Measurements from ENCODE around the gene MAP2K6. TPM values are rescaled to one million over a fixed set of nuclear protein-coding genes. Genes with fewer than 3 reads are reported as not detected.

MAP2K6 gene
- polyA plus RNA-seq (2013, experiment 1 of 2; ENCODE audit: insufficient read length): 3.1 TPM
- polyA plus RNA-seq (2013, experiment 2 of 2; ENCODE audit: insufficient read length): 3.1 TPM

DNA sequence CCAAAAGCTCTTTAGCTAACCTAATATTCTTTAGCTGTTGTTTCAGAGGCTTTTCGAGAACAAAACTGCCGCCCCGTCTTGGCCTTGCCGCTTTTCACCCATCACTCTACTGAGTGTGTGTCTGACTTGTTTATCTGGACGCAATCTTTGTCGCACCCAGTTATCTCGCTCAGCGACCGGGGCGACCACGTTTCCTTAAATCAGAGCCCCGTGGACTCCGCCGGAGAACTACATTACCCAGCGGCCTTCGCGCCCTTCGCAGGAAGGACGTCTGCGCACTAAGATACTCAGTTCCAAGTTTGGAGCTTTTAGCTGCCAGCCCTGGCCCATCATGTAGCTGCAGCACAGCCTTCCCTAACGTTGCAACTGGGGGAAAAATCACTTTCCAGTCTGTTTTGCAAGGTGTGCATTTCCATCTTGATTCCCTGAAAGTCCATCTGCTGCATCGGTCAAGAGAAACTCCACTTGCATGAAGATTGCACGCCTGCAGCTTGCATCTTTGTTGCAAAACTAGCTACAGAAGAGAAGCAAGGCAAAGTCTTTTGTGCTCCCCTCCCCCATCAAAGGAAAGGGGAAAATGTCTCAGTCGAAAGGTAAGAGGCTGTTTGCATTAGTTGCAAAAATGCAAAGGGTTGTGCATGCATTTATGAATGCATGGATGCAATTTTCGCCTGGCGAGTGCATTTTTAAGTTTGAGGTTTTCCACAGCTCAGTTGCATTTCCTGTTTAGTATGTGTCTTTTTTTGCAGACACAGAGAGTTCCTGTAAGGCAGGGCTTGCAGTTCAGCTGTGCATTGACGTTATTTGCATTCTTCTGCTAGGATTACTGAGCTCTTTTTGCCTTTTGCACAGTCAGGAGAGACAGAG is at the start of gene MAP2K6:
TSS of gene MAP2K6 (plus strand) at position 290 of the 867 bp plus-strand sequence. CDS start at position 578, 288 bp downstream.
- DNase-seq: peak; percentile 68

DNA sequence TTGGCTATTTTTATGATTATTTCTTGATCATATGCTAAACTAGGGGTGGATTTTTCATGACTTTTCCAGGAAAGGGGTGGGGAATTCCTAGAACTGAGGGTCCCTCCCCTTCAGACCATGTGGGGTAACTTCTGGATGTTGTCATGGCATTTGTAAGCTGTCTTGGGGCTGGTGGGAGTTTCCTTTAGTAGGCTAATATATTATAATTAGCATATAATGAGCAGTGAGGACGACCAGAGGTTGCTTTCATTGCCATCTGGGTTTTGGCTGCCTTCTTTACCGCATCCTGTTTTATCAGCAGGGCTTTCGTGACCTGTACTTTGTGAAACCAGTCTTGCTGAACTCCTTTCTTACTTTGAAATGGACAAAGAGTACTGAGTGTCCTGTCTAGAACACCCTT is 47.2 kb upstream of the MAP2K6 start:
- no peak for DNase-seq

- DNase-seq: no peak
Observed at GRCh38 chr17:69373069-69373468, 41.4 kb upstream of the MAP2K6 start.

DNA sequence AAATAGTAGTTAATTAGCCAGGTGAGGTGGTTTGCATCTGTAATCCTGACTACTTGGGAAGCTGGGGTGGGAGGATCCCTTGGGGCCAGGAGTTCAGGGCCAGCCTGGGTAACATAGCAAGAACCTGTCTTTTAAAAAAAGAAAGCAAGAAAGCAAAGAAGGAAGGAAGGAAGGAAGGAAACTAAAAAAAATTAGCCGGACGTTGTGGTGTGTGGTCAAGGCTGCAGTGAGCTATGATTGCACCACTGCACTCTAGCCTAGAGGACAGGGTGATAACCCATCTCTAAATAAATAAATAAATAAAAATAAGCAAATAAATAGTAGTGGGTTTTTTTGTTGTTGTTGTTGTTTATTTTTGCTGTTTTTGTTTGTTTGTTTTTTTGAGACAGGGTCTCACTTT is 39.3 kb upstream of the MAP2K6 start:
- DNase-seq: no peak

- peak; percentile 63 for DNase-seq
Observed at GRCh38 chr17:69388822-69389442, 25.6 kb upstream of the MAP2K6 start.

- no peak for DNase-seq
Observed at GRCh38 chr17:69390795-69391501, 23.5 kb upstream of the MAP2K6 start.

DNA sequence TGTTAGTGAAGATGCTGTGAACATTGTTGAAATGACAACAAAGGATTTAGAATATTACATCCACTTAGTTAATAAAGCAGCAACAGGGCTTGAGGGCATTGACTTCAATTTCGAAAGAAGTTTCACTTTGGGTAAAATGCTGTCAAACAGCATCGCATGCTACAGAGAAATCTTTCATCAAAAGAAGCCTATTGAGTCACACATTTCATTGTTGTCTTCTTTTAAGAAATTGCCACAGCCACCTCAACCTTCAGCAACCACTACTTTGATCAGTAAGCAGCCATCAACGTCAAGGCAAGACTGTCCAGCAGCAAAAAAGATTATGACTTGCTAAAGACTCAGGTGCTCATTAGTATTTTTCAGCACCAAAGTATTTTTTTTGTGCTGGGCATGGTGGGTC is 13.2 kb upstream of the MAP2K6 start:
- no peak for DNase-seq

DNA sequence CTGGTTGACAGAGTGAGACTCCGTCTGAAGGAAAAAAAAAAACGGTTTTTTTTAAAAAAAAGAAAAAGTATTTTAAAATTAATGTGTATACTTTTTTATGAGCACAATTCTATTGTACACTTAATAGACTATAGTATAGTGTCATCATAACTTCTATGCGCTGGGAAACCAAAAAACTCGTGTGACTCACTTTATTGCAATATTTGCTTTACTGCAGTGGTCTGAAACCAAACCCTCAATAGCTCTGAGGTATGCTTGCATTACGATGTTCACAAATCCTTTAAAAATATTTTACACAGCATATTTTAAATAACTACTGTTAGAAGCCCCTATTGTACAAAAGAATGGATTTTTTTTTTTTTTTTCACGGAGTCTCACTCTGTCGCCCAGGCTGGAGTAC is 12.4 kb upstream of the MAP2K6 start:
- peak; percentile 49 for DNase-seq

GRCh38 chr17:69404399-69404798 is 10.1 kb upstream of the MAP2K6 start:
- peak; percentile 72 for DNase-seq

GRCh38 chr17:69405096-69405495 is 9.4 kb upstream of the MAP2K6 start:
- no peak for DNase-seq

GRCh38 chr17:69406941-69407340 is 7.6 kb upstream of the MAP2K6 start:
- peak; percentile 59 for DNase-seq

GRCh38 chr17:69407759-69408158 is 6.7 kb upstream of the MAP2K6 start:
- DNase-seq: no peak

GRCh38 chr17:69410671-69411070 is 3.8 kb upstream of the MAP2K6 start:
- no peak for DNase-seq

DNA sequence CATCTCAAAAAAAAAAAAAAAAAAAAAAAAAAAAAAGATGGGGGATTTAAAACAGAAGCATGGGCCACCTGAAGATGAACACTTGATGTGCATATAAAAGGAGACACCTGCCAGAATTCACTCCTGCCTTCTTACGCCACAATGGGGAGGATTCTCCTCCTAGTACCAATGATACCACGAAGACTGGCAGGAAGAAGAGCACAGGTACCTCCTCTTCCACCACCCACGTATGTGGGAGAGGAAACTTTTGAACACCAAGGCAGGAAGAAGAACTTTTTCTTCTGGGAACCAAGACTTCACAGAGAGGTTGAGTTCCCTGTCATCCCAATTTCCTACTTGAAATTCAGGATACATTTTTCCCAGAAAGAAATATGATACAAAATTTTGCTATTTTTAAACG is 2.7 kb upstream of the MAP2K6 start:
- DNase-seq: no peak

GRCh38 chr17:69412251-69412671 is 2.2 kb upstream of the MAP2K6 start:
- no peak for DNase-seq

- DNase-seq: no peak
Observed at GRCh38 chr17:69415431-69415830, 934 bp downstream of the MAP2K6 start.

DNA sequence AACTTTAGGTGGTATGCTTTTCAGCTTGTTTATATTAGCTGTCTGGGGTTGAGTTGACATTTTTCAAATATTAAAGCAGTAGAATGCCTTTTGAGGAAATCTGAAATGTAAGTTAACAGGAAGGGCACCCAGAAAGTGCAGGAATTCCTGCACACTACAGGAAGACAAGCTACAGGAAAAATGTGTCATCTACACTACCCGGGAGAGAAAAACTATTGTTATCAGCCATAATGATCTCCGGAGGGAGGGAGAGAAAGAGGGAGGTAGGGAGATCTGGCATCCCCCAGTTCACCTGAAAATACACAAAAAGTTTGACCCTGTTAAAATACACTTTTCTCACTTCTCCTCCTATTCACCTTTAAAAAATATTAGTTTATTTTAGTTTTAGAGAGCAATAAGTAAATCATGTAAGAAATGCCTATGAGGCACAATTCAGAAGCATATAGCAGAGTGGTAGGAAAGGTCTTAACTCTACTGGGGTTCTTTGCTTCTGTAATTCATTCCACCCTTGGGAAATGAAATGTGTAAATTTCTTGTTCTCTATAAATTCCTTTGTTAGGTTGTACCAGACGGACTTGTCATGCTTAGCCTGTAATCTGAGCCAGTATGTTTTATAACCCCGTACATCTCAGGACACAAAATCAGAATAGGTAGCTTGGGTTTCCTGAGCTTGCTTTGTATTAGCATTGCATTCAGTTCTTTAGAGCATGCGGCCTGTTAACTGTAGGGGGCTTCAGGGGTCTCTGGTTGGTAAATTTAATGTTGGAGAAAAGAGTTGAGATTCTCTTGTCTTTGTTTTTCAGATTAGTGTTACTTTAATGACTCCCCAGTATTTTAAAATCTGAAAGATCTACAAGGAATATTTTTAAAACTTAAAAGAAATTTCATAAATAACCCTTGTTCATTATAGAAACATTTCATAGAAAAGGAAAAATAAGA is 3.3 kb downstream of the MAP2K6 start:
- no peak for DNase-seq

- no peak for DNase-seq
Observed at GRCh38 chr17:69418535-69418934, 4.0 kb downstream of the MAP2K6 start.

- DNase-seq: no peak
Observed at GRCh38 chr17:69423450-69423849, 9.0 kb downstream of the MAP2K6 start.

DNA sequence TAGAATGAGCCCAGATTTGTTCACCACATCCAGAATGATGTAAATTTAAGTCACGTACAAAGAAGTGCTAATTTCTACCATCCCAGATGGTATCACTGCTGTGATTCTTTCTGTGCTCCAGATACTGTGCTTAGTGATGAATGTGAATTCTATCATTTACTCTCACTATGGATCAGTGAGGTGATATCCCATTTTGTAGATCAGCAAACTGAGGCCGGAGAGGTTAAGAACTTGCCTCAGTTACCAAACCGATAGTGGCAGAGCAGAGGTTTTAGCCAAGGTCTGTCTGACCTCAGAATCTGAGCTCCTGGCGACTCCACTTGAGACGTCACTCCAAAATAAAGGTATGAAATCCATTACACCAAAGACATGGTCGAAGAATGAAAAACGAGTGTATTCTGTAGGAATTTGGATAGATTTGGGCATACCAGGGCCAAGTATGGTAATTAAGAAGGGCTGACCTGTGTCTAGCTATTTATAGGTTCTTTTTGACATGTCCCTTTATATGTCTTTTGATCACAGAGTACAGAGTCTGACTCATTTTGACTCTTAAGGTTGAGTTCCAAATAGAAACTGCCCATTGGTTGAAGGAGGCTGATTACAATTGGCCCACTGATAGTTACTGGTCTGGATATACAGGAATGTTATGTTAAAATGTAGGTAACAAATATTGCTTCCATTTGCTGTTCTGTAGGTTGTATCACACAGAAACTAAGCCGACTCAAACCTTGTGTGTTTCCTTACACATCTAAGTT is 10.0 kb downstream of the MAP2K6 start:
- no peak for DNase-seq

GRCh38 chr17:69425978-69426377 is 11.5 kb downstream of the MAP2K6 start:
- DNase-seq: no peak

Data from fibroblast of skin of abdomen (primary cell).